Activated naive CD4-positive, alpha-beta T cell treated with anti-CD3 and anti-CD28 coated beads, Interleukin-2, amount 50 U/mL, for 72 hours (primary cell): ENCODE results near the gene TRIM41. TPM values are rescaled to one million over a fixed set of nuclear protein-coding genes. Genes with fewer than 3 reads are reported as not detected.
"Not testable (repeated sequence)": the region's sequence is repeated elsewhere in the genome, so short reads cannot be mapped to it uniquely, and the experiment has no call there.

Experiments used
- ATAC-seq, 2 donors: fragments of 150-1000 bp; cut with Tn5 transposase; 2 replicates each; pipeline ENCODE4 v1.10.0; 2021; ENCODE audit warnings: mild to moderate bottlenecking in 2 of 2, moderate library complexity in 2 of 2
- DNase-seq, 2 donors: peaks; one replicate each; pipeline ENCODE4 v3.0.0; 2021 to 2022; ENCODE audit warnings: low spot score in 2 of 2
- H3K27ac Mint-ChIP-seq, 2 donors: one replicate each; pipeline ENCODE4 v1.8.0; 2022; ENCODE audit warnings: mild to moderate bottlenecking in 2 of 2, mixed read lengths in 2 of 2
- H3K36me3 Mint-ChIP-seq, 2 donors: one replicate each; pipeline ENCODE4 v1.8.0; 2022; ENCODE audit warnings: mixed read lengths in 2 of 2
- H3K9me3 Mint-ChIP-seq, 2 donors: one replicate each; pipeline ENCODE4 v1.8.0; 2022; ENCODE audit warnings: mixed read lengths in 2 of 2
- total RNA-seq, 2 donors: library from RNA; stranded (reverse); gene quantifications; one replicate each; pipeline ENCODE4 v1.2.3, GENCODE V29; 2022

TRIM41 gene
- total RNA-seq, 2 donors from 2014 or later = 33.1 to 36.4 TPM

GRCh38 chr5:181281077-181281983 lies 58.2 kb downstream of the TRIM41 start:
- no peaks in the 10 kb centered on the region for H3K36me3 Mint-ChIP-seq
- DNase-seq (no peak), ATAC-seq (no peak)
- H3K27ac Mint-ChIP-seq = no peak overlapping the region
- H3K9me3 Mint-ChIP-seq = no peaks in the 10 kb centered on the region

- no peak for ATAC-seq
Observed at GRCh38 chr5:181281984-181282316, 58.9 kb downstream of the TRIM41 start.

GRCh38 chr5:181282415-181282814 lies 59.3 kb downstream of the TRIM41 start:
- H3K9me3 Mint-ChIP-seq, ATAC-seq, H3K27ac Mint-ChIP-seq, H3K36me3 Mint-ChIP-seq, DNase-seq: not testable (repeated sequence)

More at GRCh38 chr5:181281984-181282316, 58.9 kb downstream of the TRIM41 start:
- H3K9me3 Mint-ChIP-seq = no peaks in the 10 kb centered on the region
- no peak for DNase-seq
- no peak overlapping the region for H3K27ac Mint-ChIP-seq
- H3K36me3 Mint-ChIP-seq = no peaks in the 10 kb centered on the region

- no peak for ATAC-seq
- Mint-ChIP-seq H3K36me3 (no peaks in the 10 kb centered on the region), H3K27ac (peak overlapping the region in 1 of 2 donors; percentile 44), H3K9me3 (no peaks in the 10 kb centered on the region)
- no peak for DNase-seq
Observed at GRCh38 chr5:181282874-181283273, 59.8 kb downstream of the TRIM41 start.

GRCh38 chr5:181283347-181283746 lies 60.3 kb downstream of the TRIM41 start:
- DNase-seq (no peak), ATAC-seq (no peak)

GRCh38 chr5:181283841-181284755 lies 61.0 kb downstream of the TRIM41 start:
- H3K36me3 Mint-ChIP-seq, H3K9me3 Mint-ChIP-seq, DNase-seq, ATAC-seq: not testable (repeated sequence)
- peak overlapping the region; percentile 10 to 44 for H3K27ac Mint-ChIP-seq

More at GRCh38 chr5:181283347-181283746, 60.3 kb downstream of the TRIM41 start:
- H3K27ac Mint-ChIP-seq = peak overlapping the region in 1 of 2 donors; percentile 44
- no peaks in the 10 kb centered on the region for H3K9me3 Mint-ChIP-seq
- H3K36me3 Mint-ChIP-seq = no peaks in the 10 kb centered on the region

Other genes with a start within 250 kb of the TRIM41 start
- not detected for gene BTNL3, start 234.4 kb upstream of the TRIM41 start, total RNA-seq
- under 1 TPM in 1 of 2 donors, not detected in 1; 0.41 TPM for gene BTNL9, start 183.0 kb upstream of the TRIM41 start, total RNA-seq
- not detected for gene OR2V1, start 92.1 kb upstream of the TRIM41 start, total RNA-seq
- gene OR2V2, start 75.7 kb upstream of the TRIM41 start, total RNA-seq = not detected
- gene TRIM7, start 18.1 kb upstream of the TRIM41 start, total RNA-seq = 1 to 10 TPM; 4.8 to 7.0 TPM
- gene RACK1, start 20.6 kb downstream of the TRIM41 start, total RNA-seq = 1,000 to 10,000 TPM; 2,392 to 2,665 TPM
- gene TRIM52, start 37.9 kb downstream of the TRIM41 start, total RNA-seq = 10 to 100 TPM in 1 of 2 donors, 1 to 10 TPM in 1; 9.3 to 15.6 TPM
- not detected for gene OR4F3, start 144.0 kb downstream of the TRIM41 start, total RNA-seq